SK-N-SH (cell line): ENCODE data around the gene AKT2. TPM values are rescaled to one million over a fixed set of nuclear protein-coding genes. Genes with fewer than 3 reads are reported as not detected.

Experiments
- CTCF ChIA-PET: fragments of 300-600, 350-600 bp; formaldehyde crosslinking; extraction: SDS; loops from one replicate; lab custom pipeline; 2021; lab: Yijun Ruan, JAX
- POLR2A ChIA-PET: fragments of 350-600 bp; sonication (Branson Sonifier 250); formaldehyde crosslinking; extraction: SDS; loops from one replicate; lab custom pipeline; 2020; ENCODE audit warnings: antibody characterized with exemption, inconsistent platforms; lab: Yijun Ruan, JAX
- DNase-seq: peaks from one replicate; pipeline ENCODE4 v3.0.0; 2012
- H2AFZ ChIP-seq: fragments of 200-600 bp; sonication (generic); 2 replicates; pipeline ENCODE4 v1.8.1; 2016; ENCODE audit warnings: antibody characterized with exemption, mild to moderate bottlenecking, low read depth
- H3F3A ChIP-seq: fragments of 200-600 bp; sonication (generic); replicated peaks from 2 replicates; pipeline ENCODE3; 2016; ENCODE audit warnings: antibody characterized with exemption, mild to moderate bottlenecking; ENCODE audit not compliant: insufficient read depth
- H3K27ac ChIP-seq, 2 experiments: fragments of 200-500 bp in 1 of 2; fragments of 200-600 bp in 1 of 2; sonication (Bioruptor generic) in 1 of 2; sonication (generic), shearing (Covaris generic) in 1 of 2; 2 replicates each; pipeline versions ENCODE4 v1.5.1 to v1.6.1; 2014 to 2016; ENCODE audit warnings: low read depth in 2 of 2, inconsistent platforms in 1 of 2, low read length in 1 of 2, mild to moderate bottlenecking in 1 of 2, mixed read lengths in 1 of 2
- H3K27me3 ChIP-seq: fragments of 200-600 bp; sonication (generic), shearing (Covaris generic); 2 replicates; pipeline ENCODE4 v1.6.1; 2016; ENCODE audit warnings: mixed run types; ENCODE audit not compliant: insufficient read depth
- H3K36me3 ChIP-seq, 2 experiments: fragments of 200-500 bp in 1 of 2; fragments of 200-600 bp in 1 of 2; sonication (Bioruptor generic) in 1 of 2; sonication (generic) in 1 of 2; replicated peaks in 1 of 2; 2 replicates each; pipeline versions ENCODE3 to v1.5.1; 2014 to 2016; ENCODE audit warnings: low read length in 1 of 2, mild to moderate bottlenecking in 1 of 2; ENCODE audit not compliant: insufficient read depth in 2 of 2, control insufficient read depth in 1 of 2
- H3K4me1 ChIP-seq, 2 experiments: fragments of 200-500 bp in 1 of 2; fragments of 200-600 bp in 1 of 2; sonication (Bioruptor generic) in 1 of 2; sonication (generic), shearing (Covaris generic) in 1 of 2; 2 replicates each; pipeline versions ENCODE4 v1.5.1 to v1.6.1; 2014 to 2016; ENCODE audit warnings: low read depth in 1 of 2, low read length in 1 of 2, mixed run types in 1 of 2; ENCODE audit not compliant: insufficient read depth in 2 of 2, control insufficient read depth in 1 of 2
- H3K4me2 ChIP-seq: fragments of 200-600 bp; sonication (generic), shearing (Covaris generic); 2 replicates; pipeline ENCODE4 v1.6.1; 2017; ENCODE audit warnings: mixed run types
- H3K4me3 ChIP-seq, 2 experiments: fragments of 200-500 bp in 1 of 2; fragments of 200-600 bp in 1 of 2; sonication (Bioruptor generic) in 1 of 2; sonication (generic), shearing (Covaris generic) in 1 of 2; 2 replicates each; pipeline versions ENCODE4 v1.5.1 to v1.8.1; 2014 to 2016; ENCODE audit warnings: low read depth in 2 of 2, inconsistent platforms in 1 of 2, low read length in 1 of 2, mild to moderate bottlenecking in 1 of 2, mixed read lengths in 1 of 2, moderate library complexity in 1 of 2
- H3K79me2 ChIP-seq: fragments of 200-600 bp; sonication (generic); 2 replicates; pipeline ENCODE4 v1.8.1; 2017; ENCODE audit warnings: mild to moderate bottlenecking; ENCODE audit not compliant: insufficient read depth
- H3K9ac ChIP-seq: fragments of 200-600 bp; sonication (generic); 2 replicates; pipeline ENCODE4 v1.6.1; 2017; ENCODE audit warnings: mixed run types
- H3K9me2 ChIP-seq: fragments of 200-600 bp; sonication (generic); 2 replicates; pipeline ENCODE4 v1.6.1; 2017; ENCODE audit warnings: mixed run types
- H3K9me3 ChIP-seq: fragments of 200-600 bp; sonication (generic); 2 replicates; pipeline ENCODE4 v1.6.1; 2017; ENCODE audit warnings: mixed run types, mild to moderate bottlenecking, moderate library complexity
- H4K20me1 ChIP-seq: fragments of 200-600 bp; sonication (generic); 2 replicates; pipeline ENCODE4 v1.6.1; 2017; ENCODE audit warnings: mild to moderate bottlenecking, mixed run types; ENCODE audit not compliant: insufficient read depth
- CHD2 ChIP-seq: fragments of 150-350 bp; IDR thresholded peaks from 2 replicates; pipeline ENCODE4 v1.6.1; 2018; ENCODE audit warnings: low read length; ENCODE audit not compliant: partially characterized antibody
- ELF1 ChIP-seq: IDR thresholded peaks from 2 replicates; pipeline ENCODE4 v1.4.0; 2012
- EP300 ChIP-seq, 2 experiments: IDR thresholded peaks; 2 replicates each; pipeline versions ENCODE4 v1.4.0 to v1.6.1; 2012; ENCODE audit warnings: borderline replicate concordance in 1 of 2, low read depth in 1 of 2, low read length in 1 of 2
- EZH2phosphoT487 ChIP-seq: fragments of 200-600 bp; sonication (generic); IDR thresholded peaks from 2 replicates; pipeline ENCODE4 v1.6.1; 2017; ENCODE audit warnings: low read depth, mixed run types, mild to moderate bottlenecking, antibody characterized with exemption, moderate library complexity, borderline replicate concordance
- GABPA ChIP-seq: IDR thresholded peaks from 2 replicates; pipeline ENCODE4 v1.4.0; 2012; ENCODE audit warnings: low read depth, mild to moderate bottlenecking
- MXI1 ChIP-seq: IDR thresholded peaks from 2 replicates; pipeline ENCODE4 v1.6.1; 2012; ENCODE audit warnings: mild to moderate bottlenecking, low read depth, low read length, improper control_type of control experiment
- NFIC ChIP-seq: IDR thresholded peaks from 2 replicates; pipeline ENCODE4 v1.4.0; 2012; ENCODE audit warnings: borderline replicate concordance
- NRF1 ChIP-seq: IDR thresholded peaks from 2 replicates; pipeline ENCODE4 v1.6.1; 2012; ENCODE audit warnings: low read depth, mild to moderate bottlenecking, low read length
- POLR2AphosphoS5 ChIP-seq: IDR thresholded peaks from 2 replicates; pipeline ENCODE4 v1.6.1; 2012; ENCODE audit warnings: low read depth, low read length
- RAD21 ChIP-seq: IDR thresholded peaks from 2 replicates; pipeline ENCODE4 v1.6.1; 2012; ENCODE audit warnings: mild to moderate bottlenecking, low read length
- SIN3A ChIP-seq: IDR thresholded peaks from 2 replicates; pipeline ENCODE4 v1.6.1; 2012; ENCODE audit warnings: low read depth, mild to moderate bottlenecking, low read length, moderate library complexity, borderline replicate concordance
- SMC3 ChIP-seq: IDR thresholded peaks from 2 replicates; pipeline ENCODE4 v1.6.1; 2012; ENCODE audit warnings: low read depth, low read length, improper control_type of control experiment
- TEAD4 ChIP-seq: IDR thresholded peaks from 2 replicates; pipeline ENCODE4 v1.4.0; 2012; ENCODE audit warnings: mild to moderate bottlenecking, borderline replicate concordance; ENCODE audit not compliant: insufficient read depth
- YY1 ChIP-seq: IDR thresholded peaks from 2 replicates; pipeline ENCODE4 v1.4.0; 2012; ENCODE audit warnings: low read depth, mild to moderate bottlenecking
- WGBS: methylation state at CpG from one replicate; pipeline ENCODE4 v1.1.6; 2017; ENCODE audit warnings: low lambda C conversion rate; 5-methylcytosine and 5-hydroxymethylcytosine counted together
- polyA plus RNA-seq, 3 experiments: library from polyadenylated mRNA; depleted of rRNA; stranded (reverse); fragments of >200 nt; gene quantifications; 2 replicates each; pipeline ENCODE4 v1.2.3, GENCODE V29; 2012

Gene AKT2
- polyA plus RNA-seq, 1 of the 3 experiments (the other 2 are of a cell fraction): 99.8 TPM

GRCh38 chr19:40257096-40257517, 28.0 kb downstream of the AKT2 start:
- H3K4me1 ChIP-seq: no peaks in the 10 kb centered on the region; a peak in 1 of 4 replicates
- CTCF ChIA-PET: interaction anchor here (1.3 to 1.6 kb wide), 2 partner anchors 146 to 164 kb away, joined by 3 read pairs; no protein-coding TSS in a partner anchor
- peaks cover 18% of the 10 kb centered on the region for H4K20me1 ChIP-seq
- H3F3A ChIP-seq: peaks cover 2% of the 10 kb centered on the region
- no peaks in the 10 kb centered on the region for H3K9me2 ChIP-seq
- H2AFZ ChIP-seq: no peak overlapping the region
- no peak overlapping the region for H3K9ac ChIP-seq
- no peak overlapping the region for H3K27ac ChIP-seq
- no peaks in the 10 kb centered on the region for H3K27me3 ChIP-seq
- POLR2A ChIA-PET: no interaction called here
- H3K4me3 ChIP-seq: no peak overlapping the region
- H3K36me3 ChIP-seq: peaks cover 15 to 40% of the 10 kb centered on the region in 2 experiments
- 85% methylated on average over 7 of the region's 9 CpGs for WGBS
- no peak for DNase-seq
- TF ChIP-seq EP300 (IDR thresholded peaks at IDR 0.05; ENCODE audit: borderline replicate concordance in 1 of 2, low read depth in 1 of 2, low read length in 1 of 2) (no peak), RAD21 (no peak), SIN3A (no peak), GABPA (no peak)
- H3K4me2 ChIP-seq: no peak overlapping the region
- H3K79me2 ChIP-seq: peaks cover 47% of the 10 kb centered on the region; the same call in 1 of the 2 replicates
- H3K9me3 ChIP-seq: no peaks in the 10 kb centered on the region

GRCh38 chr19:40256512-40256911, 28.6 kb downstream of the AKT2 start:
- 90% methylated on average over 2 of the region's 8 CpGs for WGBS
- Histone ChIP-seq H3K36me3 (peaks cover 15 to 46% of the 10 kb centered on the region in 2 experiments), H3K4me1 (no peaks in the 10 kb centered on the region; a peak in 1 of 4 replicates), H3K4me2 (no peak overlapping the region), H3K27ac (no peak overlapping the region), H3K79me2 (peaks cover 45% of the 10 kb centered on the region; the same call in 1 of the 2 replicates), H3F3A (no peaks in the 10 kb centered on the region), H3K27me3 (no peaks in the 10 kb centered on the region), H3K9ac (no peak overlapping the region), H3K9me2 (no peaks in the 10 kb centered on the region), H4K20me1 (peaks cover 18% of the 10 kb centered on the region), H3K9me3 (no peaks in the 10 kb centered on the region), H3K4me3 (no peak overlapping the region), H2AFZ (no peak overlapping the region)
- CTCF ChIA-PET: interaction anchor here (1.0 to 1.3 kb wide), 3 partner anchors 10 to 165 kb away, joined by 3 to 4 read pairs (median 3); no protein-coding TSS in a partner anchor
- POLR2A ChIA-PET: no interaction called here
- no peak for TF ChIP-seq TEAD4
- no peak for TF ChIP-seq POLR2AphosphoS5
- TF ChIP-seq NRF1: no peak
- TF ChIP-seq GABPA: no peak
- TF ChIP-seq CHD2: no peak
- TF ChIP-seq EP300 (IDR thresholded peaks at IDR 0.05; ENCODE audit: borderline replicate concordance in 1 of 2, low read depth in 1 of 2, low read length in 1 of 2): no peak
- no peak for TF ChIP-seq EZH2phosphoT487
- no peak for TF ChIP-seq SIN3A
- TF ChIP-seq RAD21: no peak
- no peak for DNase-seq

GRCh38 chr19:40255619-40256166, 29.5 kb downstream of the AKT2 start:
- H3K9me3 ChIP-seq: no peaks in the 10 kb centered on the region
- POLR2A ChIA-PET: no interaction called here
- H4K20me1 ChIP-seq: peaks cover 18% of the 10 kb centered on the region
- DNase-seq: no peak
- CTCF ChIA-PET: interaction anchor here (1.0 to 1.2 kb wide), 3 partner anchors 11 to 39 kb away, joined by 3 to 4 read pairs (median 3); no protein-coding TSS in a partner anchor
- no peak overlapping the region for H3K4me3 ChIP-seq
- H3K27me3 ChIP-seq: no peaks in the 10 kb centered on the region
- H3K4me1 ChIP-seq: no peaks in the 10 kb centered on the region; a peak in 1 of 4 replicates
- H3K36me3 ChIP-seq: peaks cover 15 to 49% of the 10 kb centered on the region in 2 experiments
- H3F3A ChIP-seq: no peaks in the 10 kb centered on the region
- WGBS: 100% methylated on average over 3 of the region's 3 CpGs
- H3K9me2 ChIP-seq: no peaks in the 10 kb centered on the region
- H3K9ac ChIP-seq: no peak overlapping the region
- TF ChIP-seq NFIC: no peak
- TF ChIP-seq ELF1: no peak
- TF ChIP-seq RAD21: no peak
- TF ChIP-seq MXI1: no peak
- TF ChIP-seq YY1: no peak
- TF ChIP-seq SMC3: no peak
- H3K4me2 ChIP-seq: no peak overlapping the region
- H3K27ac ChIP-seq: no peak overlapping the region
- H2AFZ ChIP-seq: no peak overlapping the region
- H3K79me2 ChIP-seq: peaks cover 37% of the 10 kb centered on the region; the same call in 1 of the 2 replicates
